IMR-90 (cell line): ENCODE measurements around the gene GXYLT1. TPM values are rescaled to one million over a fixed set of nuclear protein-coding genes. Genes with fewer than 3 reads are reported as not detected.

Experiments
- ATAC-seq: fragments of 200-7000 bp; cut with Tn5 transposase; 2 replicates; pipeline ENCODE4 v1.9.1; 2020; ENCODE audit warnings: low read depth, mild to moderate bottlenecking, moderate library complexity
- BruUV-seq: library from RNA; stranded (reverse); fragments of 400-500 nt; replicated peaks from 2 replicates; lab custom pipeline; 2021; lab: Mats Ljungman, UMichigan
- CTCF ChIA-PET: fragments of 300-600 bp; formaldehyde crosslinking; extraction: SDS; loops from one replicate; lab custom pipeline; 2021; ENCODE audit warnings: antibody characterized with exemption; lab: Yijun Ruan, JAX
- POLR2A ChIA-PET: fragments of 300-600 bp; sonication (Branson Sonifier 250); formaldehyde crosslinking; loops from one replicate; lab custom pipeline; 2022; ENCODE audit warnings: antibody characterized with exemption; ENCODE audit not compliant: unreplicated experiment; lab: Charles Lee
- DNase-seq: peaks from one replicate; pipeline ENCODE4 v3.0.0; 2013
- H2AFZ ChIP-seq: replicated peaks from 2 replicates; pipeline ENCODE3; 2013; ENCODE audit warnings: low read length, mild to moderate bottlenecking; ENCODE audit not compliant: poor library complexity
- H2AK5ac ChIP-seq: 2 replicates; pipeline ENCODE4 v1.6.1; 2013; ENCODE audit warnings: low read depth, low read length, inconsistent platforms
- H2AK9ac ChIP-seq: replicated peaks from 2 replicates; pipeline ENCODE3; 2013; ENCODE audit warnings: mild to moderate bottlenecking, low read depth, low read length, moderate library complexity; ENCODE audit not compliant: poor library complexity
- H2BK120ac ChIP-seq: 2 replicates; pipeline ENCODE4 v1.6.1; 2013; ENCODE audit warnings: low read depth, low read length, inconsistent platforms
- H2BK15ac ChIP-seq: 3 replicates; pipeline ENCODE4 v1.6.1; 2013; ENCODE audit warnings: low read depth, low read length, inconsistent platforms
- H2BK20ac ChIP-seq: 2 replicates; pipeline ENCODE4 v1.6.1; 2013; ENCODE audit warnings: low read depth, mild to moderate bottlenecking, inconsistent platforms, low read length, moderate library complexity
- H2BK5ac ChIP-seq: 2 replicates; pipeline ENCODE4 v1.6.1; 2013; ENCODE audit warnings: mild to moderate bottlenecking, low read depth, low read length, inconsistent platforms; ENCODE audit not compliant: poor library complexity, severe bottlenecking
- H3K14ac ChIP-seq: replicated peaks from 2 replicates; pipeline ENCODE4 v1.6.1; 2013; ENCODE audit warnings: low read depth, low read length, inconsistent platforms
- H3K18ac ChIP-seq: 2 replicates; pipeline ENCODE4 v1.6.1; 2013; ENCODE audit warnings: low read depth, low read length, control low read depth
- H3K23ac ChIP-seq: 2 replicates; pipeline ENCODE4 v1.6.1; 2013; ENCODE audit warnings: low read depth, low read length, inconsistent platforms
- H3K27ac ChIP-seq: 2 replicates; pipeline ENCODE4 v1.5.1; 2013; ENCODE audit warnings: mild to moderate bottlenecking, control low read depth, low read length; ENCODE audit not compliant: insufficient read depth
- H3K27me3 ChIP-seq: 2 replicates; pipeline ENCODE4 v1.6.1; 2013; ENCODE audit warnings: low read length; ENCODE audit not compliant: control insufficient read depth, insufficient read depth
- H3K36me3 ChIP-seq: 2 replicates; pipeline ENCODE4 v1.6.1; 2013; ENCODE audit warnings: low read length, mixed read lengths; ENCODE audit not compliant: control insufficient read depth, insufficient read depth
- H3K4ac ChIP-seq: 2 replicates; pipeline ENCODE4 v1.6.1; 2013; ENCODE audit warnings: low read depth, low read length, inconsistent platforms
- H3K4me1 ChIP-seq: 2 replicates; pipeline ENCODE4 v1.6.1; 2013; ENCODE audit warnings: low read length, mixed read lengths; ENCODE audit not compliant: control insufficient read depth, insufficient read depth
- H3K4me2 ChIP-seq: 2 replicates; pipeline ENCODE4 v1.6.1; 2013; ENCODE audit warnings: low read depth, mild to moderate bottlenecking, control low read depth, low read length, moderate library complexity
- H3K4me3 ChIP-seq: 2 replicates; pipeline ENCODE4 v1.5.1; 2013; ENCODE audit warnings: low read depth, mild to moderate bottlenecking, control low read depth, low read length, moderate library complexity; ENCODE audit not compliant: insufficient read depth
- H3K56ac ChIP-seq: 2 replicates; pipeline ENCODE4 v1.6.1; 2013; ENCODE audit warnings: low read length, inconsistent platforms; ENCODE audit not compliant: insufficient read depth; ENCODE audit errors: extremely low read depth
- H3K79me1 ChIP-seq, 2 experiments: 2 replicates each; pipeline ENCODE4 v1.6.1; 2013; ENCODE audit warnings: low read length in 2 of 2, inconsistent platforms in 1 of 2, low read depth in 1 of 2
- H3K9ac ChIP-seq: 2 replicates; pipeline ENCODE4 v1.6.1; 2013; ENCODE audit warnings: low read depth, low read length, control low read depth
- H3K9me1 ChIP-seq: 2 replicates; pipeline ENCODE4 v1.6.1; 2013; ENCODE audit warnings: low read length, inconsistent platforms; ENCODE audit not compliant: insufficient read depth
- H3K9me3 ChIP-seq: 2 replicates; pipeline ENCODE4 v1.6.1; 2013; ENCODE audit warnings: low read length; ENCODE audit not compliant: control insufficient read depth, insufficient read depth
- H4K20me1 ChIP-seq: 2 replicates; pipeline ENCODE4 v1.6.1; 2013; ENCODE audit warnings: low read length, inconsistent platforms; ENCODE audit not compliant: insufficient read depth
- H4K5ac ChIP-seq: 2 replicates; pipeline ENCODE4 v1.6.1; 2013; ENCODE audit warnings: mild to moderate bottlenecking, low read depth, low read length, control low read depth
- H4K8ac ChIP-seq, 2 experiments: 2 replicates each; pipeline ENCODE4 v1.6.1; 2013; ENCODE audit warnings: low read depth in 2 of 2, low read length in 2 of 2, control low read depth in 1 of 2, inconsistent platforms in 1 of 2
- H4K91ac ChIP-seq: 2 replicates; pipeline ENCODE4 v1.6.1; 2013; ENCODE audit warnings: low read depth, low read length, inconsistent platforms; ENCODE audit not compliant: insufficient read depth
- BHLHE40 ChIP-seq: fragments of 150-350 bp; IDR thresholded peaks from 2 replicates; pipeline ENCODE4 v1.6.1; 2016; ENCODE audit warnings: mild to moderate bottlenecking, low read depth, low read length
- CEBPB ChIP-seq: IDR thresholded peaks from 2 replicates; pipeline ENCODE4 v1.6.1; 2012; ENCODE audit warnings: low read depth, low read length, improper control_type of control experiment
- CHD1 ChIP-seq: IDR thresholded peaks from 2 replicates; pipeline ENCODE4 v1.6.1; 2012; ENCODE audit warnings: low read depth, low read length, improper control_type of control experiment
- ELK1 ChIP-seq: fragments of 150-350 bp; IDR thresholded peaks from 2 replicates; pipeline ENCODE4 v1.6.1; 2016; ENCODE audit warnings: low read depth, mild to moderate bottlenecking, low read length, moderate library complexity, borderline replicate concordance
- FOS ChIP-seq: fragments of 150-350 bp; IDR thresholded peaks from 2 replicates; pipeline ENCODE4 v1.6.1; 2016; ENCODE audit warnings: low read depth, low read length
- MAFK ChIP-seq: IDR thresholded peaks from 2 replicates; pipeline ENCODE4 v1.6.1; 2012; ENCODE audit warnings: low read depth, low read length, improper control_type of control experiment
- MAZ ChIP-seq: IDR thresholded peaks from 2 replicates; pipeline ENCODE4 v1.6.1; 2012; ENCODE audit warnings: low read depth, mild to moderate bottlenecking, low read length, improper control_type of control experiment, moderate library complexity, borderline replicate concordance
- MXI1 ChIP-seq: IDR thresholded peaks from 2 replicates; pipeline ENCODE4 v1.6.1; 2012; ENCODE audit warnings: low read depth, mild to moderate bottlenecking, low read length, moderate library complexity, borderline replicate concordance
- NFE2L2 ChIP-seq: fragments of 150-350 bp; IDR thresholded peaks from 2 replicates; pipeline ENCODE4 v1.6.1; 2016; ENCODE audit warnings: low read depth, mild to moderate bottlenecking, low read length
- POLR2A ChIP-seq: IDR thresholded peaks from 2 replicates; pipeline ENCODE4 v1.6.1; 2012; ENCODE audit warnings: mild to moderate bottlenecking, low read depth, low read length
- RAD21 ChIP-seq: IDR thresholded peaks from 2 replicates; pipeline ENCODE4 v1.6.1; 2012; ENCODE audit warnings: low read length, improper control_type of control experiment
- RCOR1 ChIP-seq: IDR thresholded peaks from 2 replicates; pipeline ENCODE4 v1.6.1; 2012; ENCODE audit warnings: mild to moderate bottlenecking, low read length, improper control_type of control experiment; ENCODE audit not compliant: insufficient replicate concordance
- RFX5 ChIP-seq: IDR thresholded peaks from 2 replicates; pipeline ENCODE4 v1.8.0; 2012; ENCODE audit warnings: low read depth, mild to moderate bottlenecking, low read length, moderate library complexity
- SMC3 ChIP-seq: fragments of 150-350 bp; IDR thresholded peaks from 2 replicates; pipeline ENCODE4 v1.6.1; 2016; ENCODE audit warnings: low read depth, mild to moderate bottlenecking, antibody characterized with exemption, low read length, moderate library complexity
- dilution Hi-C: fragments of 300-500 bp; cut with HindIII; formaldehyde crosslinking; loops from one replicate; pipeline ENCODE4 v1.14.3; 2018; ENCODE audit warnings: low sequenced_read_pairs; ENCODE audit not compliant: unreplicated experiment
- in situ Hi-C: fragments of 300-500 bp; cut with MboI; formaldehyde crosslinking; loops from 3 replicates; pipeline ENCODE4 v1.14.3; 2019; ENCODE audit warnings: low sequenced_read_pairs, inconsistent platforms, mixed read lengths
- intact Hi-C: fragments of 100-400 bp; cut with micrococcal nuclease; formaldehyde crosslinking; loops from 2 replicates; pipeline ENCODE4 v1.10.0; 2022
- polyA plus RNA-seq, 3 experiments: library from polyadenylated mRNA; depleted of rRNA; stranded (reverse); fragments of >200 nt; gene quantifications; 2 replicates each; pipeline ENCODE4 v1.2.3, GENCODE V29; 2012; ENCODE audit warnings: low replicate concordance in 1 of 3
- total RNA-seq: library from RNA; depleted of rRNA; stranded (reverse); fragments of >200 nt; gene quantifications from 2 replicates; pipeline ENCODE4 v1.2.3, GENCODE V29; 2012
- TF ChIP-seq, protein P1 (sequence below): conservative IDR thresholded peaks from 2 replicates; pipeline ENCODE4 v1.5.1; 2012; ENCODE audit warnings: mild to moderate bottlenecking, low read depth, low read length, improper control_type of control experiment
- TF ChIP-seq, protein P2 (sequence below): fragments of 150-350 bp; IDR thresholded peaks from 2 replicates; pipeline ENCODE4 v1.6.1; 2017; ENCODE audit warnings: mild to moderate bottlenecking, antibody characterized with exemption, low read length, low read depth

The GXYLT1 gene
- total and polyA plus RNA-seq, 2 of the 4 experiments (the other 2 are of a cell fraction) = 8.5 to 8.6 TPM

DNA sequence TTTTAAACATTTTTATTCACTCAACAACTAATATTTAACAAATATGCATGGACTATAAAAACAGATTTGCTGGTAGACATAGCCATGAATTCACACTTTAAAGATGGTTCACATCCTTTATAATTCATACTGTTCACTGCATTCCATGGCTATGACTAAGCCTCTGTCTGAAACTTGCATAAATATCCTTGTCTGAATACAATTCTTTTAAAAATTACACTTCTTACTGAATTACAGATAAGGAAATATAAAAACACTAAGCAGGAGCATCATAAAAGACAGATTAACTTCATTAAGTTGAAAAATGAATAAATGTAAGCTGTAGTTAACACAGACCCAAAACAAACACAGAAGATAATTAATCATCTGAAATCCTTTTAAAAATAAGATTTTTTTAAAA, 53.8 kb downstream of the GXYLT1 start:
- H2AK9ac ChIP-seq = no peak overlapping the region
- H4K5ac ChIP-seq = no peak overlapping the region
- POLR2A ChIA-PET = no interaction called here
- H3K56ac ChIP-seq = no peak overlapping the region
- H3K14ac ChIP-seq = no peak overlapping the region
- no peak overlapping the region for H2BK5ac ChIP-seq
- no peak overlapping the region for H3K27ac ChIP-seq
- no peak overlapping the region for H2BK120ac ChIP-seq
- no peak overlapping the region for H3K23ac ChIP-seq
- no peaks in the 10 kb centered on the region for H3K36me3 ChIP-seq
- TF ChIP-seq POLR2A (no peak), RFX5 (no peak), NFE2L2 (no peak), RAD21 (no peak), ELK1 (no peak), RCOR1 (no peak), SMC3 (no peak), CEBPB (no peak), MAZ (no peak), MXI1 (no peak), CHD1 (no peak), FOS (no peak), BHLHE40 (no peak), MAFK (no peak)
- TF ChIP-seq, protein P1, sequence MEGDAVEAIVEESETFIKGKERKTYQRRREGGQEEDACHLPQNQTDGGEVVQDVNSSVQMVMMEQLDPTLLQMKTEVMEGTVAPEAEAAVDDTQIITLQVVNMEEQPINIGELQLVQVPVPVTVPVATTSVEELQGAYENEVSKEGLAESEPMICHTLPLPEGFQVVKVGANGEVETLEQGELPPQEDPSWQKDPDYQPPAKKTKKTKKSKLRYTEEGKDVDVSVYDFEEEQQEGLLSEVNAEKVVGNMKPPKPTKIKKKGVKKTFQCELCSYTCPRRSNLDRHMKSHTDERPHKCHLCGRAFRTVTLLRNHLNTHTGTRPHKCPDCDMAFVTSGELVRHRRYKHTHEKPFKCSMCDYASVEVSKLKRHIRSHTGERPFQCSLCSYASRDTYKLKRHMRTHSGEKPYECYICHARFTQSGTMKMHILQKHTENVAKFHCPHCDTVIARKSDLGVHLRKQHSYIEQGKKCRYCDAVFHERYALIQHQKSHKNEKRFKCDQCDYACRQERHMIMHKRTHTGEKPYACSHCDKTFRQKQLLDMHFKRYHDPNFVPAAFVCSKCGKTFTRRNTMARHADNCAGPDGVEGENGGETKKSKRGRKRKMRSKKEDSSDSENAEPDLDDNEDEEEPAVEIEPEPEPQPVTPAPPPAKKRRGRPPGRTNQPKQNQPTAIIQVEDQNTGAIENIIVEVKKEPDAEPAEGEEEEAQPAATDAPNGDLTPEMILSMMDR = no peak
- TF ChIP-seq, protein P2, sequence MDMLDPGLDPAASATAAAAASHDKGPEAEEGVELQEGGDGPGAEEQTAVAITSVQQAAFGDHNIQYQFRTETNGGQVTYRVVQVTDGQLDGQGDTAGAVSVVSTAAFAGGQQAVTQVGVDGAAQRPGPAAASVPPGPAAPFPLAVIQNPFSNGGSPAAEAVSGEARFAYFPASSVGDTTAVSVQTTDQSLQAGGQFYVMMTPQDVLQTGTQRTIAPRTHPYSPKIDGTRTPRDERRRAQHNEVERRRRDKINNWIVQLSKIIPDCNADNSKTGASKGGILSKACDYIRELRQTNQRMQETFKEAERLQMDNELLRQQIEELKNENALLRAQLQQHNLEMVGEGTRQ = no peak
- H4K20me1 ChIP-seq = no peaks in the 10 kb centered on the region
- no peak overlapping the region for H2BK20ac ChIP-seq
- no peak overlapping the region for H2AK5ac ChIP-seq
- no peak overlapping the region for H4K91ac ChIP-seq
- no peaks in the 10 kb centered on the region for H3K9me3 ChIP-seq
- H3K9ac ChIP-seq = no peak overlapping the region
- H2AFZ ChIP-seq = no peak overlapping the region
- in situ Hi-C loops = no loop called here
- BruUV-seq = no TSS peak
- H3K79me1 ChIP-seq = peaks cover 7% of the 10 kb centered on the region in 2 experiments; a peak in 3 of 4 replicates
- H3K18ac ChIP-seq = no peak overlapping the region
- H3K27me3 ChIP-seq = no peaks in the 10 kb centered on the region
- no peak overlapping the region for H4K8ac ChIP-seq
- ATAC-seq (peak; percentile 70), DNase-seq (peak; percentile 66)
- H3K4me2 ChIP-seq = no peak overlapping the region
- dilution Hi-C loops = no loop called here
- CTCF ChIA-PET = no interaction called here
- no peak overlapping the region for H2BK15ac ChIP-seq
- H3K4ac ChIP-seq = no peak overlapping the region
- intact Hi-C loops = no loop called here
- H3K4me1 ChIP-seq = no peaks in the 10 kb centered on the region; the same call in 1 of the 2 replicates
- H3K4me3 ChIP-seq = no peak overlapping the region
- no peaks in the 10 kb centered on the region for H3K9me1 ChIP-seq
